Measurements from ENCODE around the gene SYPL1. TPM values are rescaled to one million over a fixed set of nuclear protein-coding genes. Genes with fewer than 3 reads are reported as not detected.

Gene SYPL1
- polyA plus RNA-seq, 1 donor from 2014 or later: 17.4 TPM

DNA sequence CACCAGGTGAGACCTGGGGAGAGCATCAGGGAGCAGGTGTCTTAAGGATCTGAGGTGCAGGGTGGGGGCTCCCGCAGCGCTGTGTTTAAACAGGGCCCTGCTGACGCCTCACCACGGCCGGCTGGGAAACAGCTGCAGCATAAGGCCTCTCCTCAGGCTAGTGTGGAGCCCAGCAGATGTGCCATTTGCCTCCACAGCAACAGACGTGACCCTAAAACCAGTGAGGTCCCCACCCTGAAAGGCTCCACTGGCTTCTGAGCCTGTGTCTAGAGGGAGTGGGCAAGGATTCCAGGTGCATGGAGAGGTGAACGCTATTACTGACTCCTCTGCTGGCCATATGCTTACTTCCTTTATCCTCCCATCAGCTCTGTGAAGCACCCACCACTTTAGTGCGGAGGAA is 47.8 kb downstream of the SYPL1 start:
- H2AFZ ChIP-seq (ENCODE audit: low read depth, low read length): no peak overlapping the region
- H3K4me2 ChIP-seq (ENCODE audit: low read length): no peak overlapping the region
- H3F3A ChIP-seq (ENCODE audit: insufficient read depth, low read length, poor library complexity, severe bottlenecking): no peaks in the 10 kb centered on the region
- no peaks in the 10 kb centered on the region for H4K20me1 ChIP-seq (ENCODE audit: insufficient read depth)
- H3K27ac ChIP-seq (ENCODE audit: low read length): no peak overlapping the region
- H3K27me3 ChIP-seq (ENCODE audit: insufficient read depth, low read depth, low read length): no peaks in the 10 kb centered on the region
- no peaks in the 10 kb centered on the region for H3K9me2 ChIP-seq (ENCODE audit: insufficient read depth, low read length)
- TF ChIP-seq SMC3 (conservative IDR thresholded peaks at IDR 0.05; ENCODE audit: poor library complexity): no peak
- TF ChIP-seq, protein P1, sequence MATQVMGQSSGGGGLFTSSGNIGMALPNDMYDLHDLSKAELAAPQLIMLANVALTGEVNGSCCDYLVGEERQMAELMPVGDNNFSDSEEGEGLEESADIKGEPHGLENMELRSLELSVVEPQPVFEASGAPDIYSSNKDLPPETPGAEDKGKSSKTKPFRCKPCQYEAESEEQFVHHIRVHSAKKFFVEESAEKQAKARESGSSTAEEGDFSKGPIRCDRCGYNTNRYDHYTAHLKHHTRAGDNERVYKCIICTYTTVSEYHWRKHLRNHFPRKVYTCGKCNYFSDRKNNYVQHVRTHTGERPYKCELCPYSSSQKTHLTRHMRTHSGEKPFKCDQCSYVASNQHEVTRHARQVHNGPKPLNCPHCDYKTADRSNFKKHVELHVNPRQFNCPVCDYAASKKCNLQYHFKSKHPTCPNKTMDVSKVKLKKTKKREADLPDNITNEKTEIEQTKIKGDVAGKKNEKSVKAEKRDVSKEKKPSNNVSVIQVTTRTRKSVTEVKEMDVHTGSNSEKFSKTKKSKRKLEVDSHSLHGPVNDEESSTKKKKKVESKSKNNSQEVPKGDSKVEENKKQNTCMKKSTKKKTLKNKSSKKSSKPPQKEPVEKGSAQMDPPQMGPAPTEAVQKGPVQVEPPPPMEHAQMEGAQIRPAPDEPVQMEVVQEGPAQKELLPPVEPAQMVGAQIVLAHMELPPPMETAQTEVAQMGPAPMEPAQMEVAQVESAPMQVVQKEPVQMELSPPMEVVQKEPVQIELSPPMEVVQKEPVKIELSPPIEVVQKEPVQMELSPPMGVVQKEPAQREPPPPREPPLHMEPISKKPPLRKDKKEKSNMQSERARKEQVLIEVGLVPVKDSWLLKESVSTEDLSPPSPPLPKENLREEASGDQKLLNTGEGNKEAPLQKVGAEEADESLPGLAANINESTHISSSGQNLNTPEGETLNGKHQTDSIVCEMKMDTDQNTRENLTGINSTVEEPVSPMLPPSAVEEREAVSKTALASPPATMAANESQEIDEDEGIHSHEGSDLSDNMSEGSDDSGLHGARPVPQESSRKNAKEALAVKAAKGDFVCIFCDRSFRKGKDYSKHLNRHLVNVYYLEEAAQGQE (IDR thresholded peaks at IDR 0.05; ENCODE audit: borderline replicate concordance): no peak
- no peak for TF ChIP-seq RAD21 (conservative IDR thresholded peaks at IDR 0.05)
- no peak for TF ChIP-seq TAF1 (IDR thresholded peaks at IDR 0.05; ENCODE audit: low read depth)
- TF ChIP-seq MXI1 (conservative IDR thresholded peaks at IDR 0.05; ENCODE audit: poor library complexity, severe bottlenecking): no peak
- TF ChIP-seq, protein P2, sequence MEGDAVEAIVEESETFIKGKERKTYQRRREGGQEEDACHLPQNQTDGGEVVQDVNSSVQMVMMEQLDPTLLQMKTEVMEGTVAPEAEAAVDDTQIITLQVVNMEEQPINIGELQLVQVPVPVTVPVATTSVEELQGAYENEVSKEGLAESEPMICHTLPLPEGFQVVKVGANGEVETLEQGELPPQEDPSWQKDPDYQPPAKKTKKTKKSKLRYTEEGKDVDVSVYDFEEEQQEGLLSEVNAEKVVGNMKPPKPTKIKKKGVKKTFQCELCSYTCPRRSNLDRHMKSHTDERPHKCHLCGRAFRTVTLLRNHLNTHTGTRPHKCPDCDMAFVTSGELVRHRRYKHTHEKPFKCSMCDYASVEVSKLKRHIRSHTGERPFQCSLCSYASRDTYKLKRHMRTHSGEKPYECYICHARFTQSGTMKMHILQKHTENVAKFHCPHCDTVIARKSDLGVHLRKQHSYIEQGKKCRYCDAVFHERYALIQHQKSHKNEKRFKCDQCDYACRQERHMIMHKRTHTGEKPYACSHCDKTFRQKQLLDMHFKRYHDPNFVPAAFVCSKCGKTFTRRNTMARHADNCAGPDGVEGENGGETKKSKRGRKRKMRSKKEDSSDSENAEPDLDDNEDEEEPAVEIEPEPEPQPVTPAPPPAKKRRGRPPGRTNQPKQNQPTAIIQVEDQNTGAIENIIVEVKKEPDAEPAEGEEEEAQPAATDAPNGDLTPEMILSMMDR (IDR thresholded peaks at IDR 0.05; ENCODE audit: poor library complexity, severe bottlenecking): no peak
- no peak for TF ChIP-seq EZH2 (IDR thresholded peaks at IDR 0.05; ENCODE audit: borderline replicate concordance, insufficient read depth, low read length, poor library complexity, severe bottlenecking)
- H3K79me2 ChIP-seq (replicated peaks; ENCODE audit: insufficient read depth, low read length): no peaks in the 10 kb centered on the region
- no peaks in the 10 kb centered on the region for H3K9me3 ChIP-seq (ENCODE audit: low read length)
- no peak overlapping the region for H3K9ac ChIP-seq (ENCODE audit: low read length)
- no peak overlapping the region for H3K4me3 ChIP-seq (ENCODE audit: low read length)
- no peaks in the 10 kb centered on the region for H3K36me3 ChIP-seq (ENCODE audit: insufficient read depth, low read length)

DNA sequence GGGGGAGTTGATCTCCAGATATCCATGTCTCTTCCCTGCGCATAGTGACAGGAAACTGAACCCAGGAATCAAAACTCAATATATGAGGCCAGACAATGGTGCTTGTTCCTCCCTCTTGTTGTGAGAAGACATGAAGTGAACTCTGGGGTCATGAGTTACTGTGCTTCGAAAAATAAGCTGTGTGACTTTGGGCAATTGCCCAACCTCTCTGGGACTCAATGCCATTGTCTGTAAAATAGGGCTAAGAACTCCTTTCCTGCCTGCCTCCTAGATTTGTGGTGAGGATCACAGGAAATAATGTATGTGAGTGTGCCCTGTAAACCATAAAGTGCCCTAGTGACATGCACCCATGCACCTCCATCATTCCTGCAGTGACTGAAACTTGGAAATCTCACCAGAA is 48.4 kb downstream of the SYPL1 start:
- Histone ChIP-seq H4K20me1 (ENCODE audit: insufficient read depth) (no peaks in the 10 kb centered on the region), H3K36me3 (ENCODE audit: insufficient read depth, low read length) (no peaks in the 10 kb centered on the region), H2AFZ (ENCODE audit: low read depth, low read length) (no peak overlapping the region), H3K79me2 (replicated peaks; ENCODE audit: insufficient read depth, low read length) (no peaks in the 10 kb centered on the region), H3K4me3 (ENCODE audit: low read length) (no peak overlapping the region), H3K9me2 (ENCODE audit: insufficient read depth, low read length) (no peaks in the 10 kb centered on the region), H3K9me3 (ENCODE audit: low read length) (no peaks in the 10 kb centered on the region), H3F3A (ENCODE audit: insufficient read depth, low read length, poor library complexity, severe bottlenecking) (no peaks in the 10 kb centered on the region), H3K27me3 (ENCODE audit: insufficient read depth, low read depth, low read length) (no peaks in the 10 kb centered on the region), H3K4me2 (ENCODE audit: low read length) (no peak overlapping the region), H3K9ac (ENCODE audit: low read length) (no peak overlapping the region), H3K27ac (ENCODE audit: low read length) (no peak overlapping the region)
- TF ChIP-seq EP300 (conservative IDR thresholded peaks at IDR 0.05; ENCODE audit: poor library complexity, severe bottlenecking) (no peak), EZH2 (IDR thresholded peaks at IDR 0.05; ENCODE audit: borderline replicate concordance, insufficient read depth, low read length, poor library complexity, severe bottlenecking) (no peak), RAD21 (conservative IDR thresholded peaks at IDR 0.05) (no peak), TAF1 (IDR thresholded peaks at IDR 0.05; ENCODE audit: low read depth) (no peak), POLR2AphosphoS5 (IDR thresholded peaks at IDR 0.05) (no peak), SMC3 (conservative IDR thresholded peaks at IDR 0.05; ENCODE audit: poor library complexity) (no peak), MXI1 (conservative IDR thresholded peaks at IDR 0.05; ENCODE audit: poor library complexity, severe bottlenecking) (no peak)
- TF ChIP-seq, protein P2 (IDR thresholded peaks at IDR 0.05; ENCODE audit: poor library complexity, severe bottlenecking): no peak
- TF ChIP-seq, protein P1 (IDR thresholded peaks at IDR 0.05; ENCODE audit: borderline replicate concordance): no peak
